SK-N-SH (cell line): ENCODE measurements around the gene NOD2. TPM values are rescaled to one million over a fixed set of nuclear protein-coding genes. Genes with fewer than 3 reads are reported as not detected.
A peak's percentile ranks its signal among the peaks of the same experiment; 100 is the strongest.

ENCODE experiments used
- CTCF ChIA-PET: fragments of 300-600, 350-600 bp; formaldehyde crosslinking; extraction: SDS; loops from one replicate; lab custom pipeline; 2021; lab: Yijun Ruan, JAX
- POLR2A ChIA-PET: fragments of 350-600 bp; sonication (Branson Sonifier 250); formaldehyde crosslinking; extraction: SDS; loops from one replicate; lab custom pipeline; 2020; ENCODE audit warnings: antibody characterized with exemption, inconsistent platforms; lab: Yijun Ruan, JAX
- DNase-seq: peaks from one replicate; pipeline ENCODE4 v3.0.0; 2012
- H2AFZ ChIP-seq: fragments of 200-600 bp; sonication (generic); 2 replicates; pipeline ENCODE4 v1.8.1; 2016; ENCODE audit warnings: antibody characterized with exemption, mild to moderate bottlenecking, low read depth
- H3F3A ChIP-seq: fragments of 200-600 bp; sonication (generic); replicated peaks from 2 replicates; pipeline ENCODE3; 2016; ENCODE audit warnings: antibody characterized with exemption, mild to moderate bottlenecking; ENCODE audit not compliant: insufficient read depth
- H3K27ac ChIP-seq, 2 experiments: fragments of 200-500 bp in 1 of 2; fragments of 200-600 bp in 1 of 2; sonication (Bioruptor generic) in 1 of 2; sonication (generic), shearing (Covaris generic) in 1 of 2; 2 replicates each; pipeline versions ENCODE4 v1.5.1 to v1.6.1; 2014 to 2016; ENCODE audit warnings: low read depth in 2 of 2, inconsistent platforms in 1 of 2, low read length in 1 of 2, mild to moderate bottlenecking in 1 of 2, mixed read lengths in 1 of 2
- H3K27me3 ChIP-seq: fragments of 200-600 bp; sonication (generic), shearing (Covaris generic); 2 replicates; pipeline ENCODE4 v1.6.1; 2016; ENCODE audit warnings: mixed run types; ENCODE audit not compliant: insufficient read depth
- H3K36me3 ChIP-seq, 2 experiments: fragments of 200-500 bp in 1 of 2; fragments of 200-600 bp in 1 of 2; sonication (Bioruptor generic) in 1 of 2; sonication (generic) in 1 of 2; replicated peaks in 1 of 2; 2 replicates each; pipeline versions ENCODE3 to v1.5.1; 2014 to 2016; ENCODE audit warnings: low read length in 1 of 2, mild to moderate bottlenecking in 1 of 2; ENCODE audit not compliant: insufficient read depth in 2 of 2, control insufficient read depth in 1 of 2
- H3K4me1 ChIP-seq, 2 experiments: fragments of 200-500 bp in 1 of 2; fragments of 200-600 bp in 1 of 2; sonication (Bioruptor generic) in 1 of 2; sonication (generic), shearing (Covaris generic) in 1 of 2; 2 replicates each; pipeline versions ENCODE4 v1.5.1 to v1.6.1; 2014 to 2016; ENCODE audit warnings: low read depth in 1 of 2, low read length in 1 of 2, mixed run types in 1 of 2; ENCODE audit not compliant: insufficient read depth in 2 of 2, control insufficient read depth in 1 of 2
- H3K4me2 ChIP-seq: fragments of 200-600 bp; sonication (generic), shearing (Covaris generic); 2 replicates; pipeline ENCODE4 v1.6.1; 2017; ENCODE audit warnings: mixed run types
- H3K4me3 ChIP-seq, 2 experiments: fragments of 200-500 bp in 1 of 2; fragments of 200-600 bp in 1 of 2; sonication (Bioruptor generic) in 1 of 2; sonication (generic), shearing (Covaris generic) in 1 of 2; 2 replicates each; pipeline versions ENCODE4 v1.5.1 to v1.8.1; 2014 to 2016; ENCODE audit warnings: low read depth in 2 of 2, inconsistent platforms in 1 of 2, low read length in 1 of 2, mild to moderate bottlenecking in 1 of 2, mixed read lengths in 1 of 2, moderate library complexity in 1 of 2
- H3K79me2 ChIP-seq: fragments of 200-600 bp; sonication (generic); 2 replicates; pipeline ENCODE4 v1.8.1; 2017; ENCODE audit warnings: mild to moderate bottlenecking; ENCODE audit not compliant: insufficient read depth
- H3K9ac ChIP-seq: fragments of 200-600 bp; sonication (generic); 2 replicates; pipeline ENCODE4 v1.6.1; 2017; ENCODE audit warnings: mixed run types
- H3K9me2 ChIP-seq: fragments of 200-600 bp; sonication (generic); 2 replicates; pipeline ENCODE4 v1.6.1; 2017; ENCODE audit warnings: mixed run types
- H3K9me3 ChIP-seq: fragments of 200-600 bp; sonication (generic); 2 replicates; pipeline ENCODE4 v1.6.1; 2017; ENCODE audit warnings: mixed run types, mild to moderate bottlenecking, moderate library complexity
- H4K20me1 ChIP-seq: fragments of 200-600 bp; sonication (generic); 2 replicates; pipeline ENCODE4 v1.6.1; 2017; ENCODE audit warnings: mild to moderate bottlenecking, mixed run types; ENCODE audit not compliant: insufficient read depth
- FOSL2 ChIP-seq: IDR thresholded peaks from 2 replicates; pipeline ENCODE4 v1.4.0; 2012; ENCODE audit warnings: low read depth, mild to moderate bottlenecking, moderate library complexity, borderline replicate concordance
- RXRA ChIP-seq: IDR thresholded peaks from 2 replicates; pipeline ENCODE4 v1.4.0; 2012; ENCODE audit warnings: low read depth, mild to moderate bottlenecking, borderline replicate concordance
- TCF12 ChIP-seq: IDR thresholded peaks from 2 replicates; pipeline ENCODE4 v1.4.0; 2012
- TEAD4 ChIP-seq: IDR thresholded peaks from 2 replicates; pipeline ENCODE4 v1.4.0; 2012; ENCODE audit warnings: mild to moderate bottlenecking, borderline replicate concordance; ENCODE audit not compliant: insufficient read depth
- USF2 ChIP-seq: fragments of 150-350 bp; IDR thresholded peaks from 2 replicates; pipeline ENCODE4 v1.6.1; 2017; ENCODE audit warnings: antibody characterized with exemption, low read length, low read depth, borderline replicate concordance
- WGBS: methylation state at CpG from one replicate; pipeline ENCODE4 v1.1.6; 2017; ENCODE audit warnings: low lambda C conversion rate; 5-methylcytosine and 5-hydroxymethylcytosine counted together
- polyA plus RNA-seq, 3 experiments: library from polyadenylated mRNA; depleted of rRNA; stranded (reverse); fragments of >200 nt; gene quantifications; 2 replicates each; pipeline ENCODE4 v1.2.3, GENCODE V29; 2012
- small RNA-seq, 7 experiments: library from RNA; depleted of rRNA; stranded (forward); fragments of <200 nt; gene quantifications; one replicate each; pipeline ENCODE3, GENCODE V24; 2012
- TF ChIP-seq, protein P1 (sequence below): fragments of 200-600 bp; sonication (generic); IDR thresholded peaks from 2 replicates; pipeline ENCODE4 v1.6.1; 2017; ENCODE audit warnings: antibody characterized with exemption, mild to moderate bottlenecking, moderate library complexity

Gene NOD2
- polyA plus RNA-seq, 1 of the 3 experiments (the other 2 are of a cell fraction) = not detected

GRCh38 chr16:50781043-50781442 lies 87.6 kb downstream of the NOD2 start:
- Histone ChIP-seq H3K4me3 (no peak overlapping the region), H3K4me2 (no peak overlapping the region), H3K9me3 (no peaks in the 10 kb centered on the region), H3F3A (no peaks in the 10 kb centered on the region), H4K20me1 (no peaks in the 10 kb centered on the region), H3K4me1 (no peaks in the 10 kb centered on the region), H3K27me3 (no peaks in the 10 kb centered on the region), H3K9me2 (no peaks in the 10 kb centered on the region), H3K9ac (no peak overlapping the region), H2AFZ (no peak overlapping the region), H3K36me3 (peaks cover 45 to 48% of the 10 kb centered on the region in 2 experiments), H3K79me2 (no peaks in the 10 kb centered on the region), H3K27ac (no peak overlapping the region)
- ChIA-PET CTCF (interaction anchor here (0.9 to 1.5 kb wide), 3 partner anchors 16 to 26 kb away, joined by 4 to 7 read pairs (median 5); no protein-coding TSS in a partner anchor), POLR2A (no interaction called here)
- TF ChIP-seq TCF12 = no peak
- TF ChIP-seq, protein P1, sequence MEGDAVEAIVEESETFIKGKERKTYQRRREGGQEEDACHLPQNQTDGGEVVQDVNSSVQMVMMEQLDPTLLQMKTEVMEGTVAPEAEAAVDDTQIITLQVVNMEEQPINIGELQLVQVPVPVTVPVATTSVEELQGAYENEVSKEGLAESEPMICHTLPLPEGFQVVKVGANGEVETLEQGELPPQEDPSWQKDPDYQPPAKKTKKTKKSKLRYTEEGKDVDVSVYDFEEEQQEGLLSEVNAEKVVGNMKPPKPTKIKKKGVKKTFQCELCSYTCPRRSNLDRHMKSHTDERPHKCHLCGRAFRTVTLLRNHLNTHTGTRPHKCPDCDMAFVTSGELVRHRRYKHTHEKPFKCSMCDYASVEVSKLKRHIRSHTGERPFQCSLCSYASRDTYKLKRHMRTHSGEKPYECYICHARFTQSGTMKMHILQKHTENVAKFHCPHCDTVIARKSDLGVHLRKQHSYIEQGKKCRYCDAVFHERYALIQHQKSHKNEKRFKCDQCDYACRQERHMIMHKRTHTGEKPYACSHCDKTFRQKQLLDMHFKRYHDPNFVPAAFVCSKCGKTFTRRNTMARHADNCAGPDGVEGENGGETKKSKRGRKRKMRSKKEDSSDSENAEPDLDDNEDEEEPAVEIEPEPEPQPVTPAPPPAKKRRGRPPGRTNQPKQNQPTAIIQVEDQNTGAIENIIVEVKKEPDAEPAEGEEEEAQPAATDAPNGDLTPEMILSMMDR = peak; percentile 27; the same call in 1 of the 2 replicates
- 97% methylated on average over 6 of the region's 7 CpGs for WGBS
- no peak for DNase-seq

DNA sequence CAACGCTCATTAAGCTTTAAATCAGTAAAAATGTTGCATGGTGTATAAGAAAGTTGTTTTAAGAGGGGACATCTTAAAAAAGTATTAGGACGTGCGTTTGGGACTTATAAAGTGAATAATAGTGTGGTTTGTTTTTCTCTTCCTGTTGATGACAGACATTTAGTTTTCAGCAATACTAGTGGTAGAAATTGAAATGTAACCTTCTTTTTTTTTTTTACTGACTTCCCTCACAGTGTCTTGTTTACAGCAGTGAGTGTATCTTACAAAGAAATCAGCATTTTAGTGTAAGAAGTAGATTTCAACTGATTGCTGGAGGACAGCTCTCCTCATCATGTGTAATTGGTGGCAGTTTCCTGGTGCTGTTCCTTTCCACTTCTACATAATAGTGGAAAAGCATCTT lies 88.1 kb downstream of the NOD2 start:
- no peaks in the 10 kb centered on the region for H3K79me2 ChIP-seq
- H3K9me3 ChIP-seq = no peaks in the 10 kb centered on the region
- 94% methylated on average over 3 of the region's 3 CpGs for WGBS
- H4K20me1 ChIP-seq = no peaks in the 10 kb centered on the region
- H3K9ac ChIP-seq = no peak overlapping the region
- H3K27me3 ChIP-seq = no peaks in the 10 kb centered on the region
- CTCF ChIA-PET = interaction anchor here (0.9 to 1.5 kb wide), 3 partner anchors 15 to 25 kb away, joined by 4 to 7 read pairs (median 5); no protein-coding TSS in a partner anchor
- POLR2A ChIA-PET = no interaction called here
- H3K4me3 ChIP-seq = no peak overlapping the region
- H2AFZ ChIP-seq = no peak overlapping the region
- no peak overlapping the region for H3K4me2 ChIP-seq
- TF ChIP-seq FOSL2 (no peak), TEAD4 (no peak), RXRA (no peak), TCF12 (no peak), USF2 (no peak)
- no peaks in the 10 kb centered on the region for H3K9me2 ChIP-seq
- no peaks in the 10 kb centered on the region for H3K4me1 ChIP-seq
- H3F3A ChIP-seq = no peaks in the 10 kb centered on the region
- DNase-seq = no peak
- H3K36me3 ChIP-seq = peaks cover 46 to 49% of the 10 kb centered on the region in 2 experiments
- H3K27ac ChIP-seq = no peak overlapping the region

Small RNAs within 50 kb of the gene (small RNA-seq; reads per million reads assigned to genes)
- 0 to 11.3 (median 0) reads per million in 7 experiments for gene MIR3181

Other genes starting within 250 kb of the NOD2 start
- 0.02 and 0.13 TPM in 2 replicates for gene NKD1, start 145.2 kb upstream of the NOD2 start, polyA plus RNA-seq (2012; rRNA removed)
- gene SNX20, start 12.3 kb upstream of the NOD2 start, polyA plus RNA-seq (2012; rRNA removed) = not detected in 2 replicates
- 6.5 and 8.9 TPM in 2 replicates for gene CYLD, start 48.5 kb downstream of the NOD2 start, polyA plus RNA-seq (2012; rRNA removed)